Measurements from ENCODE around the gene PLXNA3.
"Not testable (repeated sequence)": the region's sequence is repeated elsewhere in the genome, so short reads cannot be mapped to it uniquely, and the experiment has no call there.

PLXNA3 gene

DNA sequence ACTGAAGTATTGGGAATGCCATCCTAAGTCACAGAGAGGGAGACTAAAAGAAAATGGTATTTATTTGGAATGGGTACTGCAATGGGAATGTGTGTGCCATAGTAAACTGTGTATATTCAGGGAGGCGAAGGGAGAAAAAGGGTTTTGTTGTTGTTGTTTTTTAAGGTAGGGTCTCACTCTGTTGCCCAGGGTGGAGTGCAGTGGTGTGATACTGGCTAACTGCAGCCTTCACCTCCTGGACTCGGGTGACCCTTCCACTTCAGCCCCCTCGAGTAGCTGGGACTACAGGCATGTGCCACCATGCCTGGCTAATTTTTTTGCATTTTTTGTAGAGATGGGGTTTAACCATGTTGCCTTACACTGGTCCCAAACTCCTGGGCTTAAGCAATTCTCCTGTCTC, 36.6 kb downstream of the PLXNA3 start:
- H3K9me3 ChIP-seq (ENCODE audit: low read length) = no peaks in the 10 kb centered on the region
- no peaks in the 10 kb centered on the region for H3K36me3 ChIP-seq (ENCODE audit: insufficient read depth, low read length)
- H3K4me1 ChIP-seq (ENCODE audit: insufficient read depth, low read length) = no peaks in the 10 kb centered on the region
- H3K9ac ChIP-seq (ENCODE audit: low read length) = no peak overlapping the region
- H3K27ac ChIP-seq (ENCODE audit: low read depth, low read length) = no peak overlapping the region
- no peaks in the 10 kb centered on the region for H3K27me3 ChIP-seq (ENCODE audit: control insufficient read depth in 1 of 2, insufficient read depth in 2 of 2, low read length in 2 of 2)
- no peak overlapping the region for H3K4me3 ChIP-seq (ENCODE audit: low read depth in 1 of 2, low read length in 2 of 2)

DNA sequence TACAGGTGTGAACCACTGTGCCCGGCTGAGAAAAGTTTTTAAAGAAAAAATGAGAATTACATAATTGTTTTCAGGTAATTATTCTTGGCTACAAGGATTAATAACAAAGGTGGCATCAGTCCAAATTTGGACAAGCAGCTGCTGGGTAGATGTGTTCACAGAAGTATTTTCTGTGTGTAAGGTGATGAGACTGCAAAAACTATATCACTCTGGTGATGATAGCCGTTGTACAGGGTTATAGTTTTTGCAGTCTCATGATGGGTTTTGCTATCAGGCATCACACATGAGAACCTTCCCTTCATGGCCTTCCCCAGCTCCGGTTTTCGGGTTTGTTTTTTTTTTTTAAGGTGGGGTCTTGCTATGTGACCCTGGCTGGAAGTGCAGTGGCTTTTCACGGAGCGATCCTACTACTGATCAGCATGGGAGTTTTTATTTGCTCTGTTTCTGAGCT, 37.4 kb downstream of the PLXNA3 start:
- Histone ChIP-seq H3K36me3 (ENCODE audit: insufficient read depth, low read length) (no peaks in the 10 kb centered on the region), H3K9ac (ENCODE audit: low read length) (no peak overlapping the region), H3K9me3 (ENCODE audit: low read length) (no peaks in the 10 kb centered on the region), H3K27ac (ENCODE audit: low read depth, low read length) (no peak overlapping the region), H3K4me1 (ENCODE audit: insufficient read depth, low read length) (no peaks in the 10 kb centered on the region), H3K27me3 (ENCODE audit: control insufficient read depth in 1 of 2, insufficient read depth in 2 of 2, low read length in 2 of 2) (no peaks in the 10 kb centered on the region), H3K4me3 (ENCODE audit: low read depth in 1 of 2, low read length in 2 of 2) (no peak overlapping the region)

DNA sequence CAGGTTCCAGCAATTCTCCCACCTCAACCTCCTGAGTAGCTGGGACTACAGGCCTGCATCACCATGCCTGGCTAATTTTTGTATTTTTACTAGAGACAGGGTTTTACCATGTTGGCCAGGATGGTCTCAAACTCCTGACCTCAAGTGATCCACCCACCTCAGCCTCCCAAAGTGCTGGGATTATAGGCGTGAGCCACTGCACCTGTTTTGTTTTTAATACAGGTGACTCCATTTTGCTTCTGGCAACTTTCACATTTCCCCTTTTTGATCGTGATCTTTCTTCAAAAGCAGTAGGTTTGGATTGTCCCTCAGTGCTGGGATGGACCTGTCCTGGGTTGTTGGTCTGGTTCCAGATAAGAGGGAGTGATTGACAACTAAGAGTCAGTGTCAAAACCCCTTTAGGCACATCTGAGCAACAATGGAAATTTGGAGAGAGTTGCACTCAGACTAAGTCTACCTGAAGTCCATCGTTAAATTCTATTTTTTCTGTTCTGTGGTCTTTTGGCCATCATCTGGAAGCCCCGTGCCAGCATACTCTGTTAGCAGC, 38.6 kb downstream of the PLXNA3 start:
- H3K9me3 ChIP-seq (ENCODE audit: low read length); H3K36me3 ChIP-seq (ENCODE audit: insufficient read depth, low read length); H3K27ac ChIP-seq (ENCODE audit: low read depth, low read length); H3K27me3 ChIP-seq (ENCODE audit: control insufficient read depth in 1 of 2, insufficient read depth in 2 of 2, low read length in 2 of 2); H3K4me3 ChIP-seq (ENCODE audit: low read depth in 1 of 2, low read length in 2 of 2); H3K9ac ChIP-seq (ENCODE audit: low read length); H3K4me1 ChIP-seq (ENCODE audit: insufficient read depth, low read length): not testable (repeated sequence)

DNA sequence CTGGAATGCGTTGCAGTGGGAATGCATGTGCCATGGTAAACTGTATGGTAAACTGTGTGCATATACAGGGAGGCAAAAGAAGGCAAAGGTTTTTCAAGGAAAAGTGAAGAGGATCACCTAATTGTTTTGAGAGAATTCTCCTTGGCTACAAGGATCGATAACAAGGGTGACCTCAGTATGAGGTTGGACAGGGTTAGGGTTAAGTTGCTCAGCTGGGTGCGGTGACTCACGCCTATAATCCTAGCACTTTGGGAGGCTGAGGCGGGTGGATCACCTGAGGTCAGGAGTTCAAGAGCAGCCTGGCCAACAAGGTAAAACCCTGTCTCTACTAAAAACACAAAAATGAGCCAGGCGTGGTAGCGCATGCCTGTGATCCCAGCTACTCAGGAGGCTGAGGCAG, 43.3 kb downstream of the PLXNA3 start:
- H3K27ac ChIP-seq (ENCODE audit: low read depth, low read length); H3K9me3 ChIP-seq (ENCODE audit: low read length); H3K9ac ChIP-seq (ENCODE audit: low read length); H3K36me3 ChIP-seq (ENCODE audit: insufficient read depth, low read length); H3K4me3 ChIP-seq (ENCODE audit: low read depth in 1 of 2, low read length in 2 of 2); H3K4me1 ChIP-seq (ENCODE audit: insufficient read depth, low read length); H3K27me3 ChIP-seq (ENCODE audit: control insufficient read depth in 1 of 2, insufficient read depth in 2 of 2, low read length in 2 of 2): not testable (repeated sequence)

DNA sequence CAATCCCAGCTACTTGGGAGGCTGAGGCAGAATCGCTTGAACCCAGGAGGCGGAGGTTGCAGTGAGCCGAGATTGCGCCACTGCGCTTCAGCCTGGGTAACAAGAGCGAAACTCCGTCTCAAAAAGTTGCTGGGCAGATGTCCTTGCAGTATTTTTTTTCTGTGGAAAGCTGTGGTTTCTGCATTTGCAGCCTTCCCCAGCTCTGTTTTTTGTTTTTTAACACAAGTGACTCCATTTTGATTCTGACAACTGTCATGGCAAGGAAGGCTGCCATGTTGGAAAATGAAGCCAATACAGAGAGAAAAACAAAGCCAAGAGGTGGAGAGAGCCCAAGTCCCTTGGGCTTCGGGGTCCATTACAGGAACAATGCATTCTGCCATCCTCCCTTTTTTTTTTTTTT, 44.0 kb downstream of the PLXNA3 start:
- H3K36me3 ChIP-seq (ENCODE audit: insufficient read depth, low read length) = no peaks in the 10 kb centered on the region
- H3K27me3 ChIP-seq (ENCODE audit: control insufficient read depth in 1 of 2, insufficient read depth in 2 of 2, low read length in 2 of 2) = peaks cover 0 to 7% of the 10 kb centered on the region in 2 donors
- no peak overlapping the region for H3K27ac ChIP-seq (ENCODE audit: low read depth, low read length)
- no peak overlapping the region for H3K4me3 ChIP-seq (ENCODE audit: low read depth in 1 of 2, low read length in 2 of 2)
- no peaks in the 10 kb centered on the region for H3K9me3 ChIP-seq (ENCODE audit: low read length)
- H3K9ac ChIP-seq (ENCODE audit: low read length) = no peak overlapping the region
- no peaks in the 10 kb centered on the region for H3K4me1 ChIP-seq (ENCODE audit: insufficient read depth, low read length)

GRCh38 chrX:154502989-154503388, 44.9 kb downstream of the PLXNA3 start:
- Histone ChIP-seq H3K4me1 (ENCODE audit: insufficient read depth, low read length) (no peaks in the 10 kb centered on the region), H3K9me3 (ENCODE audit: low read length) (no peaks in the 10 kb centered on the region), H3K27me3 (ENCODE audit: control insufficient read depth in 1 of 2, insufficient read depth in 2 of 2, low read length in 2 of 2) (peaks cover 0 to 15% of the 10 kb centered on the region in 2 donors), H3K36me3 (ENCODE audit: insufficient read depth, low read length) (no peaks in the 10 kb centered on the region), H3K9ac (ENCODE audit: low read length) (no peak overlapping the region), H3K27ac (ENCODE audit: low read depth, low read length) (no peak overlapping the region), H3K4me3 (ENCODE audit: low read depth in 1 of 2, low read length in 2 of 2) (no peak overlapping the region)

DNA sequence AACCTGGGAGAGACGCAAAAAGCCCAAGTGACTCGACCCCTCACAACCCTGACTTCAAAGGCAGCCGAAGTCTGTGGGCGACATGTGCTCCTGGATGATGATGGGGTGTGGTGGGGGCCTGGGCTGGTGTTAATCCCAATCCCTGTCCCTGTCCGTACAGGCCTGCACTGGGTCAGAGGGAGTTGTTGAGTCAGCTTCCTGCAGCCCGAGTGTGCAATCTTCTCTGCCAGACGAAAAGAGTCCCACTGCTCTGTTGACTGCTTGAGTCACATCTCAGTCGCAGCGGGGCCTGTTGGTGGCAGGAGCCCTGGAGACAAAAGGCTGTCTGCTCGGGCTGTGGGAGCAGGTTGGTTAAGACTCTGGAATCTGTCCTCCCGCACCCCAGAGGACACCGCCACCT, 47.7 kb downstream of the PLXNA3 start:
- no peak overlapping the region for H3K27ac ChIP-seq (ENCODE audit: low read depth, low read length)
- no peaks in the 10 kb centered on the region for H3K4me1 ChIP-seq (ENCODE audit: insufficient read depth, low read length)
- no peak overlapping the region for H3K4me3 ChIP-seq (ENCODE audit: low read depth in 1 of 2, low read length in 2 of 2)
- no peaks in the 10 kb centered on the region for H3K36me3 ChIP-seq (ENCODE audit: insufficient read depth, low read length)
- H3K9ac ChIP-seq (ENCODE audit: low read length) = no peak overlapping the region
- H3K27me3 ChIP-seq (ENCODE audit: control insufficient read depth in 1 of 2, insufficient read depth in 2 of 2, low read length in 2 of 2) = peaks cover 0 to 15% of the 10 kb centered on the region in 2 donors
- H3K9me3 ChIP-seq (ENCODE audit: low read length) = no peaks in the 10 kb centered on the region

GRCh38 chrX:154506483-154507332, 48.6 kb downstream of the PLXNA3 start:
- H3K4me1 ChIP-seq (ENCODE audit: insufficient read depth, low read length) = no peaks in the 10 kb centered on the region
- no peaks in the 10 kb centered on the region for H3K36me3 ChIP-seq (ENCODE audit: insufficient read depth, low read length)
- H3K9me3 ChIP-seq (ENCODE audit: low read length) = no peaks in the 10 kb centered on the region
- no peak overlapping the region for H3K9ac ChIP-seq (ENCODE audit: low read length)
- H3K27me3 ChIP-seq (ENCODE audit: control insufficient read depth in 1 of 2, insufficient read depth in 2 of 2, low read length in 2 of 2) = peaks cover 0 to 15% of the 10 kb centered on the region in 2 donors
- no peak overlapping the region for H3K4me3 ChIP-seq (ENCODE audit: low read depth in 1 of 2, low read length in 2 of 2)
- H3K27ac ChIP-seq (ENCODE audit: low read depth, low read length) = no peak overlapping the region

GRCh38 chrX:154507673-154508383, 49.7 kb downstream of the PLXNA3 start:
- no peak overlapping the region for H3K27ac ChIP-seq (ENCODE audit: low read depth, low read length)
- H3K36me3 ChIP-seq (ENCODE audit: insufficient read depth, low read length) = no peaks in the 10 kb centered on the region
- no peaks in the 10 kb centered on the region for H3K4me1 ChIP-seq (ENCODE audit: insufficient read depth, low read length)
- H3K4me3 ChIP-seq (ENCODE audit: low read depth in 1 of 2, low read length in 2 of 2) = no peak overlapping the region
- peaks cover 0 to 15% of the 10 kb centered on the region in 2 donors for H3K27me3 ChIP-seq (ENCODE audit: control insufficient read depth in 1 of 2, insufficient read depth in 2 of 2, low read length in 2 of 2)
- H3K9me3 ChIP-seq (ENCODE audit: low read length) = no peaks in the 10 kb centered on the region
- H3K9ac ChIP-seq (ENCODE audit: low read length) = no peak overlapping the region

DNA sequence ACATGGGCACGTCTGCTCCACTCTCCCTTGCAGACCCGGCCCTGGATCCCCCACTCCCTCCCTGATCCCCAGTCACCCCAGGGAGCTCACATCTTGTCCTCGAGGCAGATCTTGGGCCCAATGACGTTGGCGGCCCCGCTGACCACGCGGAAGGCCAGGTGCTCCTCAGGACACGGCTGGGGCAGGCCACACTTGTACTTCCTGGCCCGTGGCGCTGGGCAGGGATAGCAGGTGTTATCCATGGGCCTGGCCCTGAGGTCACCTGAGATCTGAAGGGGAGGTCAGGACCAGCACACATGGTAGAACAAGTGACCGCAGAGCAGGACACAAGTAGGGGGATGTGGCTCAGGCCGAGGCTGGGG, 50.3 kb downstream of the PLXNA3 start:
- H3K27me3 ChIP-seq (ENCODE audit: control insufficient read depth in 1 of 2, insufficient read depth in 2 of 2, low read length in 2 of 2) = peaks cover 0 to 15% of the 10 kb centered on the region in 2 donors
- no peaks in the 10 kb centered on the region for H3K36me3 ChIP-seq (ENCODE audit: insufficient read depth, low read length)
- H3K9me3 ChIP-seq (ENCODE audit: low read length) = no peaks in the 10 kb centered on the region
- no peak overlapping the region for H3K4me3 ChIP-seq (ENCODE audit: low read depth in 1 of 2, low read length in 2 of 2)
- no peak overlapping the region for H3K27ac ChIP-seq (ENCODE audit: low read depth, low read length)
- no peaks in the 10 kb centered on the region for H3K4me1 ChIP-seq (ENCODE audit: insufficient read depth, low read length)
- no peak overlapping the region for H3K9ac ChIP-seq (ENCODE audit: low read length)

DNA sequence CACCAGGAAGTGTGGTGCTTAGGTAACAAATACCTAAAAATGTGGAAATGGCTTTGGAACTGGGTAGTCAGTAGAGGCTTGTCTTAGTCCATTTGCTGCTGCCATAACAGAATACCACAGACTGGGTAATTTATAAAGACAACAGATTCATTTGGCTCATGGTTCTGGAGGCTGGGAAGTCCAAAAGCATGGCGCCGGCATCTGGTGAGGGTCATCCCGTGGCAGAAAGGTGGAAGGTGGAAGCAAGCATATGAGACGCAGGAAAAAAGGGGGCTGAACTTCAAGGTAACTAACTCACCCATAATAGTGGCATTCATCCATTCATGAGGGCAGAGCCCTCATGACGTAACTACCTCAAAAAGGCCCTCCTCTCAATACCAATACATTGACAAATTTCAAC, 51.4 kb downstream of the PLXNA3 start:
- H3K4me1 ChIP-seq (ENCODE audit: insufficient read depth, low read length) = no peaks in the 10 kb centered on the region
- no peaks in the 10 kb centered on the region for H3K9me3 ChIP-seq (ENCODE audit: low read length)
- no peaks in the 10 kb centered on the region for H3K36me3 ChIP-seq (ENCODE audit: insufficient read depth, low read length)

More for the DNA sequence above, 51.4 kb downstream of the PLXNA3 start:
- Histone ChIP-seq H3K27me3 (ENCODE audit: control insufficient read depth in 1 of 2, insufficient read depth in 2 of 2, low read length in 2 of 2) (peaks cover 0 to 15% of the 10 kb centered on the region in 2 donors), H3K9ac (ENCODE audit: low read length) (no peak overlapping the region), H3K27ac (ENCODE audit: low read depth, low read length) (no peak overlapping the region), H3K4me3 (ENCODE audit: low read depth in 1 of 2, low read length in 2 of 2) (no peak overlapping the region)
